ELF-1 (cell line): ENCODE measurements around the gene TTC28.

Experiments used
- DNase-seq: peaks from one replicate; pipeline ENCODE4 v3.0.0-alpha.2; 2016; ENCODE audit warnings: low read depth, low spot score

Gene TTC28

DNA sequence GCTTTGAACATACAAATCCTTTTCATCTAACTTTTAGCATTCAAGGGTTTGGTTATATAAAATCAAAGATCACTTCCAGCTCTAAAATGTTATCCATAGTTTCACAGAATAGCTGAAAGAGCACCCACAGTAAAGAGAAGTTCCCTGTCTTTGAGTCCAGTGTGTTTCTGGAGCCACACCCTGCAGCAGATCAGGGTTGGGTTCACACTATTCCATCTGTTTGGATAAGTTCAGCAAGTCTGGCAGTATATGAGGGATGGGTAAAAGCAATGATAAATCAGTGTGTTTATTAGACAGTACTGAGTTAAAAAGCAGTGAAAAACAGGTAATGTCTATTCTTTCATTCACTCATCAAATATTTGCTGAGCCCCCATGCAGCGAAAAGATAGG is 624.8 kb downstream of the TTC28 start:
- DNase-seq: no peak

- DNase-seq: no peak
These were observed 625.5 kb downstream of the TTC28 start for GRCh38 chr22:28053896-28054818.

- DNase-seq: no peak
These were observed 626.8 kb downstream of the TTC28 start for GRCh38 chr22:28052825-28053269.

- peak; percentile 89 for DNase-seq
These were observed 627.8 kb downstream of the TTC28 start for GRCh38 chr22:28051787-28052356.

DNA sequence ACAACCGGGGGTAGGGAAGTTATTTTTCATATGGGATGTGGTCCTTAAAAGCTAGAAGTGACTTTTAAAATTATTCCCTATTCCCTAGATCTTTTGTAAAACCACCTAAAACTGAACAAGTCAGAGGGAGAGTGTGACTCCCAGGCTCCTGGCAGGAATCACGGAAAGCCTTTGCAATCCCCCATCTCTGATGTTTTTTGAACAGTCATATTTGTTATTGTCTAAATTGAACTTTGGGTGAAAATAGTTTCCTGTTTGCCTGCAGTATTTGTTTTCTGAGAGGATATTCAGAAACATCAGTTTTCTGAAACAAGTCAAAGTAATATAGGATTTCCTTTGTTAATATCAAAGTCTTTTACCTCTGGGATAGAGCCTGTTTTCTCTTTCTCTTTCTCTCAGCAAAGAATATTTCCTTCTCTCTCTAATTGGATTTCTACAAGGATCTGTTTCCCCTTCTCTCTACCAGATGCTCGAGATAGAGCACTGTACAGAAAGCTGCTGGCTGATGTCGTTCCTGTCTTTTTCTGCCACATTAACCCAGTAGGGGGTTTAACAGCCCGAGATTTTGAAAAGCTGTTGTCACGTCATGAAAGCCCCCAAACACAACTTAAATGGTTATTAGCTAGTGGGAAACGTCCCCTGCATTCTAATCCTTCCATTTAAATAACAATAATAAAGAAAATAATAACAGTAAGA is 628.4 kb downstream of the TTC28 start:
- DNase-seq: no peak

GRCh38 chr22:28048529-28048928 is 631.1 kb downstream of the TTC28 start:
- no peak for DNase-seq

DNA sequence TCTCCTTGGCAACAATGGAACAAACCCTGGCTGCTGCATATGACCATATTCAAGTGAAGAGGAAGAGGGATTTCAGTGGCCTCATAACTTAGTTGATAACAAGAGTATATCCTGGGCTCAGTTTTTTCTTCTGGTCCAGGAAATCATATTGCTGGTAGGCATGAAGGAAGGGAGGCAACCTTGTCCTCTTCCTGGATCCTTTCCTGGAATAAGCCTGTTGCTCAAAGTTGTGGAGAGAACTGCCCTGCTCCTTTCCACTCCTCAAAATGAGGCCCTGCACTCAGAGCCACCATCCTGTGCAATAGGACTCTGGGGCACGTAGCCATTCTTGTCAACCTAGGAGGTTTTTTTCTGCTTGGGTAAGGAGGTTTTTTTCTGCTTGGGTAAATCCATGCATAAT is 631.9 kb downstream of the TTC28 start:
- no peak for DNase-seq

GRCh38 chr22:28046100-28046499 is 633.5 kb downstream of the TTC28 start:
- DNase-seq: no peak

DNA sequence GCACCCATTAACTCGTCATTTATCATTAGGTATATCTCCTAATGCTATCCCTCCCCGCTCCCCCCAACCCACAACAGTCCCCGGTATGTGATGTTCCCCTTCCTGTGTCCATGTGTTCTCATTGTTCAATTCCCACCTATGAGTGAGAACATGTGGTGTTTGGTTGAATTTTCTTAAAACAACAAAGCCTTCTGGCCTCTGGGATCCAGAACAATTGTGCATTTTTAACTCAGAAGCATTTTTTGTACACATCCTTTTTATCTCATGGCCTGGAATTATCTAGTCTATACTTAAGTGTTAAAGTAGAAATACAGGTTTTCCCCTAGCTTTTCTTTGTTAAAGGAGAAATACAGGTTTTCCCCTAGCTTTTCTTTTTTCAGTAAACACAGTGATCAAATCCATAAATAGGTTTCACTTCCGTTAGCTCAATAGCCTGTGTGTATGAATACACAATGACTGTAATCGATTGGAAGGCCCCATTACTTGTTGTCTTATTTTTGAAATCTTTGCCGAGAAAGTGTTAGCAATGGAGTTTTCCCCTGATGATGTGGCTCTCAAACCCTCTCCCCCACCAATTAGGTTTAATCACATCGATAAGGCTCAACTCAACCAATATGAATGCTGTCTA is 635.0 kb downstream of the TTC28 start:
- no peak for DNase-seq

GRCh38 chr22:28043266-28043665 is 636.4 kb downstream of the TTC28 start:
- DNase-seq: no peak

DNA sequence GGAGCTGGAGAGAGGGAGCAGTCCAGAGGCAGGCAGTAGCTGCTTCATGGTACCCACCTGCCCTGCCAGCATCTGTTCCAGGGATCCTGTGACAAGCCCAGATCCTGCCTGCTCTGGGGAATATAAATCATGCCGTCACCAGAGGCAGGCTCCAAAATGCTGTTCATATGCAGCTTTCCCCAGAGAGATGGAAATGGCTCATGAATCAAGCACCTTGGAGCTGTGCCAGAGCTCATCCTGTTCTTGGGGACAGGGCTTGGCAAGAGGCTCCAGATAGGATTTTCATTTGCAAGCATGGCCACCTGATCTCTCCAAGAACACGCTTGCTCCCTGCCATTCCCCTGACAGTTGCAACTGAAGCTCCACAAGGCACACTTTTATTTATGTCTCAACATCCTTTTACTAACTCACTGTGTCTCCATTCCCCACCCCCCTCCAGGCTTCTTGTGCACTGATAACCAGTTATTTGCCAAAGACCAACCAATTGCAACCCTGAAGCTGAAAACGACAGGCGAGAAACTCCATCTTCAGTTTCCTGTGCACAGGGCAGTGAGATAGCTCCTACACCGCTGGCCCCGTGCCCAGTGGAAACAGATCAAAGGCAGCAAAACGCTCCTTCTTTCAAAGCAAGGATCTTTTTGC is 644.8 kb downstream of the TTC28 start:
- no peak for DNase-seq

DNA sequence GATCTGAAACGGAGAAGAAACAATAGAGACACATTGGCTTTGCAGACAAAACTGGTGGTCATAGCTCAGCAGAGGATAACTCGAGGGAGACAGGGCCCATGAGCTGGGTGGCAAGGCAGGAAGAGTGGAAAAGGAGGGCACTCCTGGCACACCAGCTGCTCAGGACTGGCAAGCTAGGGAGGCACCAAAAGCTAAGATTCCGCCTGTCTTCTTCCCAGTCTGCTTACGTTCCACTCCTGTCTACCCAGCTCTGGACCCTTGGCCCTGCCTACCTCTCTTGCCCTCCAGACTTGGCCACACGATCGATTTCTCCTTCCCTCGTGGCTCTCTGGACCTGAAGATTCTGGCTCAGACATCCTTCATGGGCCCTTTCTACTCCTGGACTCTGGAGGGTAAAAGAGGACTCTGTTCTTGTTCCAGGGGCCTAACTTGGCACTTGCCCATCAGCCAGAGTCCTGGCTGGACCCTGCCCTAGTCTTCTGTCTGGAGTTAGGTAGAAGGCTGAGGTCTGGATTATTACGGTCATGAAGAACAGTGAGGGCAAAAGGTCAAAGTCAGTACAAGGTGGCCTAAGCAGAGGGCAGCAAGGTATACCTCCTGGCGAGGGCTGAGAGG is 645.4 kb downstream of the TTC28 start:
- no peak for DNase-seq

DNA sequence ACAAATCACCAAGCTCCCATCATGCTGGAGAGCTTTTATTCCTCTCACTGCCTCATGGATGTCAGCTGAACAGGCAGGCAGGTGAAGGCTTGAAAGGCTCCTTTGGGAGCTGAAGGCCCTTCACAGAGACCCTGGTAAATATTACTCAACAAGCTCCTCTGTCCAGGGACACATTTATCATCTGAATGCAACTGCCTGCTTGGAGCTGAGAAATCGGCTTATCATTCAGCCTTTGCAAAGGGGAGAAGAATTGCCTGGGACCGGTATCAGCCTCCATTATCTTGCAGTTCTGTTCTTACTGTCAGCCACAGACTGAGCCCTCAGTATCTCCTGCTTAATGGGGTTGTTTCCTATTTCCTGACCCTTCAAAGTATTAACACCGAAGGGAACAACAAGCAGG is 646.8 kb downstream of the TTC28 start:
- no peak for DNase-seq

GRCh38 chr22:28031383-28031922 is 648.2 kb downstream of the TTC28 start:
- DNase-seq: no peak

DNA sequence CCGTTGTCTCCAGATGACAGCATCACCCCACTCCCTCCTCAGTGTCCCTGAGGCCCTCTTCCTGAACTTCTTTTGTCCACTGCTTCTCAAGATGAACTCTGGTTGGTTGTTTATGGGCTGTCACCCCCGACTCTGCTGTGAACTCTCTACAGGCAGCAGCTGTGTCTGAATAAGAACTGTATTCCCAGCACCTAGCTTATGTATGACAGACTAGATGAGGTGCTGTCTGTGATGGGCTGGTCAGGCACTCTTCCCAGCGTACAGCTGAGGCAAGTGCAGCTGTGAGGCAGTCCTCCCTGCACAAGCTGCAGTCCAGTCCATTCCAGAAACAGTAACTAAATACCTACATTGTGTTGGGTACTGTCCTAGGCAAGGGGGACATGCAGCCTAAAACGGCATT is 649.2 kb downstream of the TTC28 start:
- no peak for DNase-seq

DNA sequence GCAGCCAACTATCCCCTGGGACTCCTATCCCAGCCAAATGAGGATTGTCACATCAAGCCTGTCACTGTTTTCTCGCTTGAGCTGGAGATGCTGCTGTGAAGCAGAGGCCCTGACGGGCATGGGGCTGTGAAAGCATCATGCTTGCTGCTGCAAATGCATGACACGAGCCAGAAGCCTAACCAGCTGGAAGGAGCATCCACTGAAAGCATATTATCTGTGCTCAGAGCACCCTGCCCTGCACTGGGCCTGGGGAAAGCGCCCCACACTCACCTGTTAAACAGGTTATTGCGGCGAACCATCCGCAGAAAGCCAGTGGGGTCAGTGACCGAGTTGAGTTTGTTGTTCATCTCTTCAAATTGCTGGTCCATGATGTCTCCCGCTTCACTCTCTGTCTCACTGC is 649.7 kb downstream of the TTC28 start:
- no peak for DNase-seq

- peak; percentile 54 for DNase-seq
These were observed 650.3 kb downstream of the TTC28 start for GRCh38 chr22:28029201-28029948.

DNA sequence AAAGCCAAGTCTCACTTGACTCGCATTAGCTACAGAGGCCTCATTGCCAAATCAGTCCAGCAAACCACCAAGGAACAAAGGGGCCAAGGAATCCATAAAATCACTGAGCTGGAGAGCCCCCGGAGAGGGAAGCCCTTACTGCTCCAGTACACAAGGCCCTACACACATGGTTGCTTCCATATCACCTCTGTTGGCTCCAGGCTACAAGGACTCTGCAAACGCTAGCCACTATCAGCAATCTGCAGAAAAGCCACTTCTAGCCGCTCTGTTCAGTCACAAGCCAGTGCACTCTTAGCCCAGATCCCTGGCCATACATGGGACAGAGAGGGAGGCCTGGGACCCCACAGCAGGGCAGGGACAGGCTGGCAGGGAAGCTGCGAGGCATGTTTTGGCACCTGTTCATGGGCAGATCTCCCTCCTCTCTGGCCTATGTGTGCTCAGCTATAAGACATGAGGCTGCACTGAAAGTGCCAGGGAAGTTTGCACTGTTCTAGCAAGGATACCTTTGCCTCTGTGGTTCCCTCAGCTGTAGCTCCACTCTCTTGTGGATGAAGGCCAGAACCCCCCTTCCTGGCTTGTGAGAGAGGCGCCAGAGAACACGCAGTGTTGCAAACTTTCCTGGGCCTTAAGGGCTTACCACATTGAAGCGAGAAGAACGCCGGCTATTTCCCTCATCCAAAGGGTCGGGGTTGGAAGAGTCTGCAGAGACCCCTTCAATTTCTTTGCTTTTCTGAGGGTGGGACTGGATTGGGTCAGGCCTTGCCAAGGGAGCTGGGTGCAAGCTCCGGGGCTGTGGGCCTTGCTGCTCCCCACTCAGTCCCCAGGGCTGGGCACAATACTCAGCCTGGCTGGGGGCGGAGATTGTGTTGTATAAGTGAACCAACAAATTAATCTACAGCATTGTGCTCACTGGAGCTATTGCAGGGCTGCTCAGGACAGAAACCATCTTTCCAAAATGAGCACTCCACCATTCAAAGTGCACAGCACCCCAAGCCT is 651.9 kb downstream of the TTC28 start:
- DNase-seq: no peak
